DND-41 (cell line): ENCODE data around the gene BFSP1.

Experiments used
- EZH2 ChIP-seq: IDR thresholded peaks from 3 replicates; pipeline ENCODE4 v1.6.1; 2012; ENCODE audit warnings: borderline replicate concordance, low read depth, mild to moderate bottlenecking, moderate library complexity, low read length, inconsistent platforms; ENCODE audit not compliant: severe bottlenecking
- TF ChIP-seq, protein P1 (sequence below): IDR thresholded peaks from 2 replicates; pipeline ENCODE4 v1.5.1; 2012; ENCODE audit warnings: borderline replicate concordance, low read length, moderate library complexity, mild to moderate bottlenecking; ENCODE audit not compliant: poor library complexity, severe bottlenecking; ENCODE audit errors: extremely low read depth

DNA sequence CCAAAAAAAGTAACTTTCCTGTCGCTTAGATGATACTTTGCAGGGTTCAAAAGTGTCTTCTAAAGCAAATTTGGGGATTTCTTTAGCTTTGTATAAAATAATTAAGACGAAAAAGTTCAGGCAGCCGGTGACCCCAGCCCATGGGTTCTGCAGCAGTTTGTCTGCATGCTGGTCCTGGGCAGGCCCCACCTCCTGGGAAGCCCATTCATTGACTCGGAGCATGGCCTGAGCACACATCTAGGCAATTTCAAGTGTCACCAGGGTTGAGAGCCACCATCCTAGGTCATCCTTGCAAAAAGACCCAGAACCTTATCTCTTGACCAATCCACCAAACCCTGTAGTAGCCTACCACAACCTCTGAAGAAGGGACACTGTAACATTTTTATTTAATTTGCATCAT, 20.6 kb downstream of the BFSP1 start:
- TF ChIP-seq, protein P1, sequence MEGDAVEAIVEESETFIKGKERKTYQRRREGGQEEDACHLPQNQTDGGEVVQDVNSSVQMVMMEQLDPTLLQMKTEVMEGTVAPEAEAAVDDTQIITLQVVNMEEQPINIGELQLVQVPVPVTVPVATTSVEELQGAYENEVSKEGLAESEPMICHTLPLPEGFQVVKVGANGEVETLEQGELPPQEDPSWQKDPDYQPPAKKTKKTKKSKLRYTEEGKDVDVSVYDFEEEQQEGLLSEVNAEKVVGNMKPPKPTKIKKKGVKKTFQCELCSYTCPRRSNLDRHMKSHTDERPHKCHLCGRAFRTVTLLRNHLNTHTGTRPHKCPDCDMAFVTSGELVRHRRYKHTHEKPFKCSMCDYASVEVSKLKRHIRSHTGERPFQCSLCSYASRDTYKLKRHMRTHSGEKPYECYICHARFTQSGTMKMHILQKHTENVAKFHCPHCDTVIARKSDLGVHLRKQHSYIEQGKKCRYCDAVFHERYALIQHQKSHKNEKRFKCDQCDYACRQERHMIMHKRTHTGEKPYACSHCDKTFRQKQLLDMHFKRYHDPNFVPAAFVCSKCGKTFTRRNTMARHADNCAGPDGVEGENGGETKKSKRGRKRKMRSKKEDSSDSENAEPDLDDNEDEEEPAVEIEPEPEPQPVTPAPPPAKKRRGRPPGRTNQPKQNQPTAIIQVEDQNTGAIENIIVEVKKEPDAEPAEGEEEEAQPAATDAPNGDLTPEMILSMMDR = no peak
- TF ChIP-seq EZH2 = no peak
